ENCODE results near the gene KPNA3.
"Not testable (repeated sequence)": the region's sequence is repeated elsewhere in the genome, so short reads cannot be mapped to it uniquely, and the experiment has no call there.

KPNA3 gene

DNA sequence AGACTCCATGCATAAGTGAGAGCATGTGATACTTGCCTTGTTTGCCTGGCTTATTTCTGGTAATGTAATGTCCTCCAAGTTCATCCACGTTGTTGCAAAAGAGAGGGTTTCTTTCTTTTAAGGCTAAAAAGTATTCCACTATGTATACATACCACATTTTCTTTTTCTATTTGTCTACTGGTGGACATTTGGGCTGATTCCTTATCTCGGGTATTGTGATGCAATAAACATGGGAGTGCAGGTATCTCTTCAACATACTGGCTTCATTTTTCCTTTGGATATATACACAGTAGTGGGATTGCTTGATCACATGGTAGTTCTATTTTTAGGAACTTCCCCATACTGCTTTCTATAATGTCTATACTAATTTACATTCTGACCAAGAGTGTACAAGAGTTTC lies 51.6 kb downstream of the KPNA3 start:
- no peak for DNase-seq

DNA sequence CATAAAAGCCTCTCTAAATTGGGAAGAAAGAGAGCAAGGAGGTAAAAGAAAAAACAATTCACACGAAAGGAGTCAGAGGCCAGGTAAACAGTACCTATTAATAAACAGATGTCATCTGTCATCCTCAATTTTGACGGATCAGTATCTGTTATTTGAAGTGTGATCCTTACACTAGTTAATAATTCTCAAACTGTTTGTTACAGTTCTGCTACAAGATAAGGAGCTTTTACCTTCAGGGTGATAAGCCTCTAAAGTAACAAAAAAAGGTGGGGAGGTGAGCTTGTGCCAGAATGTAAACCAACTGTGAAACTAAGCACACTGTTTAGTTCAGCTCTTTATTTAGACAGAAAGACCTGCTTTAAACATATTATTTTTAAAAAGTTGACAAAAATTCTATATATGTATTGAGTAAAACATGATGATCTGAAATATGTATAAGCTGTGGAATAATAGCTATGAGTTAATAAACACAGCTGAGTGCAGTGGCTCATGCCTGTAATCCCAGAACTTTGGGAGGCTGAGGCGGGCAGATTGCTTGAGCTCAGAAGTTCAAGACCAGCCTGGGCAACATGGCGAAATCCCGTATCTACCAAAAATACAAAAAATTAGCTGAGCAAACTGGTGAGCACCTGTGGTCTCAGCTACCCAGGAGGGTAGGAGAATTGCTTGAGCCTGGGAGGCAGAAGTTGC lies 52.8 kb downstream of the KPNA3 start:
- DNase-seq: no peak

DNA sequence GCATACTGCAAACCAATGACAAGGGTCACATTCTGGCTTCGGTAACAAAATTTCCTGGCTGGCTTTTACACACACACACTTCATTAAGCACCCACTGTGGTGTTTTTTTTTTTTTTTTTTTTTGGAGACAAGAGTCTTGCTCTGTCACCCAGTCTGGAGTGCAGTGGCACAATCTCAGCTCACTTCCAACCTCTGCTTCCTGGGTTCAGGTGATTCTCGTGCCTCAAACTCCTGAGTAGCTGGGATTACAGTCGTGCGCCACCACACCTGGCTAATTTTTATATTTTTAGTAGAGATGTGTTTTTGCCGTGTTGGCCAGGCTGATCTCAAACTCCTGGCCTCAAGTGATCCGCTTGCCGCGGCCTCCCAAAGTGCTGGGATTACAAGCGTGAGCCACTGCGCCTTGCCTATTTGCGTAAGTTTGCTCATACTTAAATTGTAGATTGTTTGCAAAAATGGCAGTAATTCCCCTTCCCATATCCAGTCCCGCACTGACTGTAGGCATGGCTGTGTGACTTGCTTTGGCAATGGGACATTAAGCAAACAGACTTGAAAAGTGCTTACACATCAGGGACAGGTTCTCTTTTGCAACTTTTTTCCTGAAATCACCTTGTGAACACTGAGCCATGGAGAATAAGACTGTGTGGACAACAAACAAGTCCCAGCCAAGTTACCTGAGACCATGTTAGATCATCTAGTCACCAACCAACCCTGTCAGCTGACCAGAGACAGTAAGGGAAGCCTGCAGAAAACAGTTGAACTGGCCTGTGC lies 59.1 kb downstream of the KPNA3 start:
- DNase-seq: no peak

DNA sequence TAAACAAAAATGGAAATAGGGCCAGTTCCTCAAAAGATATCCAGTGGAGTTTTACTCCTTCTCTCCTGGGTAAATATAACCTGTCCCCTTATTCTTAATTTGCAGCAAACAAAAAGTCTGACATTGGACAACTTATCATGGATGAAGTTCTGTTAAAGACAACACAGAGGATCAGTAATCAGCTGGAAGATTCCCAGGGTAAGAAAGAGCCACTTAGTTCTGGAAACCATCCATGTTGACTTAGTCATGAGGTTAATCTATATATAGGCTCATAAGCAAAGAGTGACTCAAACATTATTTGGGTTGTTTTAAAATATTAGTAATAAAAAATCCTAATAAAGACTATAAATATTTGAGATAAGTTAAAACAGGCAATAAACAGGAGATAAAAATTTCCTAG lies 60.7 kb downstream of the KPNA3 start:
- no peak for DNase-seq

DNA sequence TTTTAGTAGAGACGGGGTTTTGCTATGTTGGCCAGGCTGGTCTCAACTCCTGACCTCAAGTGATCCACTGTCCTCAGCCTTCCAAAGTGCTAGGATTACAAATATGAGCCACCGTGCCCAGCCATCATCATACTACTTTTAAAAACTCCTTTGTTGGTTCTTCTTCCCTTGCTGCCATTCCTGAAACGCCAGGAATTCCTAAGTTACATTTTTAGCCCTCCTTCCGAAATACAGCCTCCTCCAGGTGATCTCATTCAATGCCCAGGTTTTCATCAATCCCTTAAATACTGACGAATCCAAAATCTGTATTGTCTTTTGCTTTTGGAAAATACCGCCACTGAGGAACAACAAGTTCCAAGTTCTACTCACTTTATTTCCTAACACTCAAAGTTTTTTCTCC lies 75.9 kb downstream of the KPNA3 start:
- DNase-seq: no peak

DNA sequence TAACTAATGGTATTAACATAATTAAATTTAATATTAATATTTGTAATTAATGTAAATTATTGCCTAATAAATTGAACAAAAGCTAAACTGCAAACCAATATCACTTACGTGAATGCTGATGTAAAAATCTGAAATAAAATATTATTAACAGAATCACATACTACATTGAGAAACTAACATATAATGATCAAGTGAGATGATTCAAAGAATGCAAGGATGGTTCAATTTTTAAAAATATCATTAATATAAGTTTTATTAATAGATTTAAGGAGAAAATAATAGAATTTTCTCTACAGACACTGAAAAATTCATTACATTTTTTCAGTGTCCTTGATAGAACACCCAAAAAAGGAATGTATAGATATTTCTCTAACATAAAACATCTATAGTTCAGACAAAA lies 77.7 kb downstream of the KPNA3 start:
- DNase-seq: no peak

DNA sequence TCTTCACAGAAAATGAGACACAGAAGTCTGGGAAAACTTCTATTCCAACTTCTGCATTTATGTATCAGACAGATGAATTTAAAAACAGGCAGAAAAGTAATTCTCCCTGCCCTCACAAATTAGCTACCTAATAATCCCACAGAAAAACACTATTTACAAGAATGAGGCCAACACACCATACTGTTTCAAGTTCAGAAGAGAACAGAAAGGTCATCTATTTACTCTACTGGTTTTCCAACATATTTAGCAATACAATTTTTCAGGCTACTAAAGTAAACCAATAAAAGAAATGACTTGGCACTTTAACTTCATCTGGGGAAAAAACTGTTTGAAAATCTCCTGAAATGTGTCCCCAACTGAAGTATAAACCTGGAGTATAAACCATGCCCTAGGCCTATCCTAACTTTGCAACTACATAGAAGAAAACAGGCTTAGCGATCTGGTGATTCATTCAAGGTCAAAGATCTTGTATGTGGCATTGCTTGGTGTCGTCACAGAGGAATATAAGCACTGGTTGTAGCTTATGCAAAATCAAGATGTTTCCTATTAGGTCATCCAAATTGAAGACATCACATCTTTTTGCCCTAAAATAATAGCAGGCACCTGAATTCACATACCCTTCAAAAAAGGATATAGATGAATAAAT lies 81.1 kb downstream of the KPNA3 start:
- no peak for DNase-seq

DNA sequence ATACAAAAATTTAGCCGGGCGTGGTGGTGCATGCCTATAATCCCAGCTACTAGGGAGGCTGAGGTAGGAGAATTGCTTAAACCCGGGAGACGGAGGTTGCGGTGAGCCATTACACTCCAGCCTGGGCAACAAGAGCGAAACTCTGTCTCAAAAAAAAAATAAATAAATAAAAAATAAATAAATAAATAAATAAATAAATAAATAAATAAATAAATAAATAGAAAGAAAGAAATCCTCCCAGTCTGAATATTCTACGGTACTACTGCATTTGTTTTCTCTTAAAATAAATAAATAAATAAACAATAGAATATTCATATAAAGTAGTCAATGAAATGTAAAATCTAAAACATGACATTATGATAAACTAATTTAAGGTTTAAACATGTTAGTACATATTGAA lies 88.2 kb downstream of the KPNA3 start:
- not testable (repeated sequence) for DNase-seq

DNA sequence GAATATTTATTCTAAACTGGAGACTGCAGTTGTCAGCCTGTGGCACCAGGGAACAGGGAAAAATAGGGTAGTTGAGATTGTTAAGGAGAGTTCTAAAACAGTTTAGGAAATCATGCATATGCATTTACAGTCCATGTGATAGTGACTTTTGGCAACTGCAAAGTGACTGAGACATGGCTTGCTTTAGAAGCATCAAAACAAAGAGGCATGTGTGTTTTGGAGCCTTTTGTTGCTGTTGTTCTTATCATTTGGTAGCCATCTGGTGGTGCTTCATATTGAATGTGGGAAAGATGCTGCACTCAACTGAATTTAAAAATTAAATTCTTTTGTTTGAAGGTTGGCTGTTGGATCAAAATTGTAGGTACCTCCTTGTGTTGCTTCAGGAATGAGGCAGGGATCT lies 91.0 kb downstream of the KPNA3 start:
- DNase-seq: no peak

DNA sequence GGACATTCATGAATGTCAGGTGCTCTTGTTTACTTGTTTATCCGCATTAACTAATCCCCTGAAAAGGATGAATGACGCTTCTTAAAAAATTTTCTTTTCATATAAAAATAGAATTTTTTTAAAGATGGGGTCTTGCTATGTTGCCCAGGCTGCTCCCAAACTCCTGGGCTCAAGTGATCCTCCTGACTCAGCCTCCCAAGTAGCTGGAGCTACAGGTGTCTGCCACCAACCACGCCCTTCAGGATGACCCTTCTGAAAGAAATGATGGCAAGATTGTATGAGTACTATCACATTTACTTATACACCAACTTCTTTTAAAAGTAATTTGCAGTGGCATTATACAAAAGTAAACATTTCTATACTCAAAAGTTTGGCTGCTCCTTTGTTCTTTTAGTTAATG lies 95.0 kb downstream of the KPNA3 start:
- no peak for DNase-seq

DNA sequence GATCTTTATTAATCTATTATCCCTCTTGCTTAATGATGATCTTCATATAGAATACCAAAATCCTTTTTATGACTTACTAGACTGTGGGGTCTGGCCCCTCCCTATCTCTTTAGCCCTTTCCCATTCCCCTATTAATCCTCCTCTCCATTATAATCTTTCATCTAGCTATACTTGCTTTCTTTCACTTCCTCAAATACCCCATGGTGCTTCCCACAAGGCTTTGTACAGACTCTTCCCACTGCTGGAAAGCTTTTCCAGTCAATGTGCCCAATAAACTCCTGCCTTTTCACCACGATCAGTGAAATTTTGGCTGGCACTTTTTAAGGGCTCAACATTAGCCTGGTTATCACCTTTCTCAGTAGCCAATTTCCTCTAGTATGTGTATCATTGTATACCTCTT lies 98.0 kb downstream of the KPNA3 start:
- DNase-seq: no peak

DNA sequence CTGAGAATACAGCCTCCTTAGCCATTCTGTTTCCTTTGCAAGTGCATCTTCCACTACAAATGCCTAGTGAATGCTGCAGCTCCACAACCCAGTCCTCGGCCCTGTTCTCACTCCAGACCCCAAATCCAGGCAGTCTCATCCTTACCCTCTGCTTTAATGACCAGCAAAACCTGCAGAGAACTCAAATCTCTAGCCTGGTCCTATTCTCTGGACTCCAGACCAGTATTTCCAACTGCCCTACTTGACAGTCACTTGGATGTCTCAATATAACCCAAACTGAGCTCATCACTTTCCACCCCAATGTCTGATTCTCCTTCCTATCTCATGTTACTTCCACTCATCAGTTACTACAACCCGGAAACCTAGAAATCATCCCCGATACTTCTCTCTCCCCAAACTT lies 98.6 kb downstream of the KPNA3 start:
- DNase-seq: no peak

DNA sequence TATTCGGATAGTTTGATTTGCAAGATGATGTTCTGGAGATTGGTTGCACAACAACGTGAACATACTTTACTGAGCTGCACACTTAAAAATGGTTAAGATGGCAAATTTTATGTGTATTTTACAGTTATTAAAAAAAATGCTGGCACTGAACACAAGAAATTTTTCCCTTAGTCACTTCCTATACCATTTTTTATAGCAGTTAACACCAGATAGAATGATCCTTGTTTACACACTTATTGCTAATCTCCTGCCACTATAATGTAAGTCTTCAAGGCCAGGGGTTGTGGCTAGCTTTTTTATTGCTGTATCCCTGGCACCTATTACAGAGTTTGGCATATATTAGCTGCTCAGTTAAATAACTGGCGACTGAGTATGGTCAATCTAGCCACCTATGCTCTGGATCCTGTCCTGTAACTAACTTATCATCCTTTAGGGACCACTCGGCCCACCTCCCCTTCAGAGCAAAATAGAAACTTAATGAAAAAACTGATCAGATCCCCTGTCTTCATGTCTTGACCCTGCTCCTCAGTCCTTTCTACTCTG lies 99.2 kb downstream of the KPNA3 start:
- DNase-seq: no peak

DNA sequence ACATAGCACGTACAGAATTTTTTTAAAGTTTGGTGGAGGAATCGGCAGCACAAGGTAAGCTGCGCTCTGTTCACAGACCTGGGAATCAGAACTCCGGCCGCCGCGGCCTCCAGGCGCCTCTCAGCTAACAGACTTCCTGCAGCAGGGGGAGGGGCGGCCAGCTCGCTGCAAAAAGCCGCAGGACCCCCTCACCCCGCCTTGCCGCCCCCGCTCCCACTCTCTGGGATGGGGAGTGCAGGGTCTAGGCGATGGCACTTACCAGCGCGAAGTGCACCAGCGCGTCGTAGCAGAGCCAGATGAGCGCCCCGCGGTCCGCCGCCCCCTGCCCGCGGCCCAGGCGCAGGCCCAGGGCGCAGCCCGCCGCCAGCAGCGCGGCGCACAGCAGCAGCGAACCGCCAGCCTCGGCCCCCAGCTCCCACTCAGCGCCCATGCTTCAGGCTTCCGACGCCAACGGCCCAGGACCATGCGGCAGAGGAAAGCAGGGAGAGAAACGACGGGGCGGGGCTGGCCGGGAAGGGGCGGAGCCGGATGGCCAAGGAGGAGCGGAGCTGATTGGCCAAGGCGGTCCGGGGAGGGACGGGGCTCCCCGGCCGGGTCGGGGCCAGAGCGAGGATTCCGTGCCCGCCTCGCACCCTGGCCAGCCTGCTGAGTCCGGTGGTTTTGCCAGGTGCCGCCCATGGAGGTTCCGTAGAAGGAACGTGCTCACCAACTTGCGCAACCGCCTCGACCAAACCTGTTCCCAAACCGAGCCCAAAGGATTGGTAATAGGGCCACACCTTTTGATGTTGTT lies 101.3 kb downstream of the KPNA3 start, which contains the start of gene EBPL:
EBPL (minus strand) TSS at position 492 of the 790 bp plus-strand sequence; CDS start at position 430, 62 bp downstream.
- DNase-seq: peak; percentile 16

DNA sequence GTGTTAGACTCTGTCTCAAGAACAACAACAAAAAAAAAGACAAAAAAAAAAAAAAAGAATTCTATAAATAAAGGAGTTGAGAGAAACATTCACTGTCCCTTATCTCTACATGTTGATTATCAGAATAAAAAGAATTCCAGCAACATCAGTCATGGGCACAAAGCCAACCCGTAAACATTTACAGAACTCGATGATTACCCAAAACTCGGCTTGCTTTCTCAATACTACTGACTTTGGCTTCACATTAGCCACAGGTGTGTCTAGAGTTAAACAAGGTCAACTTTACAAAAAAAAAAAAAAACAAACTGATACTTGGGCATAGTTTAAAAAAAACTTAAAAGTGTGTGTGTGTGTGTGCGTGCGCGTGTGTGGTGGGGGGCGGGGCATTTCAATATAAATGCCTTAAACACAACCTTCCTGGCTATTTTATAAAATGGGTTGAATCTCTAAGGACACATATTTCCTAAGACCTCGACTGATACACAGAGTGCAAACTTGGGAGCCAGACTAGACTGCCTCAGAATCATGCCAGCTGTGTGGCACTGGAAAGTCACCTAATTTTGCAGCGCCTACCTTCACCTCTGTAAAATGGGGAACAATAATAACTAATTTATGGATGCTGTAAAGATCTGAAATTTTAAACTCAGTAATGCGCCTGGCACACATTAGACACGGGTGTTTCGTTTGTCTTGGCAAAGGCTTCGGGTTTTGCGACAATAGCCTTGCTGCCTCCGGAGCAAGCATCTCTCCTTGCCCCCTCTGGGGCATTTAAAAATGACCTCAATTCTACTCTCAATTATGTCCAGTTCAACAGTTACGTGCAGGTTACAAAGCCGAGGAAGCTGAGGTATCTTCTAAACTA lies 102.1 kb downstream of the KPNA3 start:
- no peak for DNase-seq

DNA sequence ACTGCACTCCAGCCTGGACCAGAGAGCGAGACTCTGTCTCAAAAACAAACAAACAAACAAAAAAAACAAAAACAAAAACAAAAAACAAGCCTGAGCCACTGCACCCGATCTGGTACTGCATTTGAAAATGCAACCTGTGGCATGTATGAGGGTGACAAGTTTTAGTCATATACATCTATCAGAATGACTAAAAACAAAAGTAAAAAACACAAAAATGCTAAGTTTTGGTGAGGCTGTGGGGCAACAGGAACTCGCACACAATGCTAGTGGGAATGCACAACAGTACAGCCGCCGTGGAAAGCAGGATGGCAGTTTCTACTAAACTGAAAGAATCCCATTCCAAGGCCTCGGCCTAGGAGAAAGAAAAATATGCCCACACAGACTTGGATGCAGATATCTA lies 109.0 kb downstream of the KPNA3 start:
- no peak for DNase-seq

DNA sequence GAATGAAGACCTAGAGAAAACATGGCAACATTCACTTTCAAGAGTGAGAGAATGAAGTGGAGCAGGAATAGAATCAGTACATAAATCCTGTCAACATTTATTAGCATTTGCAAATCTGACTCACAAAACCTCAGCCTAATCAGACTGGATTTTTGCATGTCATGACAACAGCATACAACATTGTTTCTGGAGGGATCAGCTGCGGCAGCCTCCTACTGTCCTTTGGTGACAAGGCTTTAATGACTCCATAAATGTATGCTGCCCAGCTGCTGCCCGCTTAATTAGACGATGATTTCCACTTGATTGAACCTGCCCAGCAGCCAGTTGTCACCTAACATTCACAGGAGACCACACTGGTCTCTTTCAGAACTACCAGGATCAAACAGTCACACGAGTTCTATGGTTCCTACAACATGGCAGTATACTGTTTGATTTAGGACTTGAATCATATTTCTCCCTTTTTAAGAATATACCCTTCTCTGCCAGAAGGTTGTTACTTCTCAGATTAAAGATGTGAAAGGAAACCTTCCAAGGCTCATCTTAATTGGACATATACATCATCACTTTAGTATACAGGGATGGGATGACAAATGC lies 110.5 kb downstream of the KPNA3 start:
- no peak for DNase-seq

DNA sequence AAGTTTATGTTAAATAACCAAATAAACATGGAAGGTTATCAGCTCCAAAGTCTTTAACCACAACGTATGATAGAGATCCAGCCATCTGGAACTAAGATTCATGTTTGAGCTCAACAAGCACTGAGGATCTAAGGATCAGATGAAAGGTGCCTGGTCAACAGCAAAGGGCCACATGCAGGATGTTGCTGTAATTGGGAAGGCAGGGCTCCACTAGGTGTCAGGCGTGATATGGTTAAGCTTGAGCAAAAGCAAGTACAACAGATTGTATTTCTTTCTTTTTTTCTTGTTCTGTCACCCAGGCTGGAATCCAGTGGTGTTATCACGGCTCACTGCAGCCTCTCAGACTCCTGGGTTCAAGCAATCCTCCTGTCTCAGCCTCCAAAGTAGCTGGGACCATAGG lies 113.2 kb downstream of the KPNA3 start:
- DNase-seq: no peak

DNA sequence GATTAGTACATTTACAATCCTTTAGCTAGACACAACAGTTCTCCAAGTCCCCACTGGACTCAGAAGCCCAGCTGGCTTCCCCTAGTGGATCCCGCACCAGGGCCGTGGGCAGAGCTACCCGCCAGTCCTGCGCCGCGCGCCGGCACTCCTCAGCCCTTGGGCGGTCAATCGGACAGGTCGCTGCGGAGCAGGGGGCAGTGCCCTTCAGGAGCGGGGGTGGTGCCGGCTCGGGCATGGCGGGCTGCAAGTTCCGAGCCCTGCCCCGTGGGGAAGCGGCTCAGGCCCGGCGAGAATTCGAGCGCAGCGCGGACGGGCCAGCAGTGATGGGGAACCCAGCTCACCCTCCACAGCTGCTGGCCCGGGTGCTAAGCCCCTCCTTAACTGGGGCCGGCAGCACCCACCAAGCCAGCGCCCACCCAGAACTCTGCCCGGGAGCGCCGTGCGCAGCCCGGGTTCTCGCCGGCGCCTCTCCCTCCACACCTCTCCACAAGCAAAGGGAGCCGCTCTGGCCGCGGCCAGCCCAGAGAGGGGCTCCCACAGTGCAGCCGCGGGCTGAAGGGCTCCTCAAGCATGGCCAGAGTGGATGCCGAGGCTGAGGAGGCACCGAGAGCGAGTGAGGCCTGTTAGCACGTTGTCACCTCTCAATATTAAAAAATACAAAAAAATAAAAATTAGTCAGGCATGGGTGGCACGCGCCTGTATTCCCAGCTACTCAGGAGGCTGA lies 114.1 kb downstream of the KPNA3 start:
- DNase-seq: no peak

DNA sequence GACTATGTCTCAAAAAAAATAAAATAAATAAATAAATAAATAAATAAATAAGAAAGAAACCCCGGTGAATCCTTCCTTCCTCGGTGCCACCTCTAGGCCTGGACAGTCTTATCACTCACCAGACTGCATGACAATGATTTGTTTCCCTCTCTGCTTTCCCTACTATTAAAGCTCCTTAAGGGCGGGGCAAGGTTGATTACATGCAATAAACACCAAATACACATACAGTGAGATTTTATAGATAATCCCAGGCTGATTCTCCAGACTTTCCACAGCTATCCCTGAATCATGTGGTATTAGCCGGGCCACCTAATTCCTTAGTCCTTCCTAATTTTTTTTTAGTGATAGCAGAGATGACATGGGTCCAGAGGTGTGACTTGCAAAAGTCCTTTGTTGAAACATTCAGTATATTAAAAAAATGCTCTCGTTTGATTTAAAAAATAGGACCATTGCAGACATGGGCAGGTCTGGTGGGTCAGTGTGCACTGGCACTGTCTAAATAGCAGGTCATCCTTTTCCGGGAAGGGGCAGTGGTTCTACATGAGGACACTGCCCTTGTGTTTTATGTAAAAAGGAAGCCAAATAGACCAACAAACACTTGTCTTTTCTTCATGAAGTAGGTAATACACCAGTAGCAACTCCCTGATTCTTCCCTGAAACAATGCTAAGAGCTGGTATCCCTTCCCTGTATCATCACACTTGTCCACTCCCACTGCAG lies 115.7 kb downstream of the KPNA3 start:
- DNase-seq: no peak

All from SIG-M5 (cell line).